ENCODE results near the gene LRRC61. TPM values are rescaled to one million over a fixed set of nuclear protein-coding genes. Genes with fewer than 3 reads are reported as not detected.

The LRRC61 gene
- polyA plus RNA-seq, 1 donor (not counting 4 experiments of a cell fraction or from before 2014, with no cell fraction given), result 1.0 TPM

DNA sequence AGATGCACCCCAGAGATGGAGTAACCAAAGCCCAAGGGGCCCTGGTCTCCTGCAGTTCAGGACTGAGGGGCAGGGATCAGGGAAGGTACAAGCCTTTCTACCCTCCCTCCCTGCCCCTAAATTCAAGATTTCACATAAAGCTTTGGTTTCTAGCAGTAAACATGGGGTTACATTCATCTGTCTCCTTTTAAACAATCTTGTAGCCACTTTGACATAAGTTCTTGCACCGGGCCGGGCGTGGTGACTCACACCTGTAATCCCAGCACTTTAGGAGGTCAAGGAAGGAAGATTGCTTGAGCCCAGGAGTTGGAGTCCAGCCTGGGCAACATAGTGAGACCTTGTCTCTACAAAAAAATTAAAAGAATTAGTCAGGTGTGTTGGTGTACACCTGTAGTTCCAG, 4.2 kb downstream of the LRRC61 start:
- no peak for DNase-seq (ENCODE audit: low read depth, low spot score)
- peaks cover 18% of the 10 kb centered on the region for H3K4me1 ChIP-seq (ENCODE audit: control insufficient read depth, extremely low read depth, insufficient read depth, low read length)
- TF ChIP-seq EZH2 (IDR thresholded peaks at IDR 0.05; ENCODE audit: low read length), result no peak
- TF ChIP-seq CTCF (optimal IDR thresholded peaks at IDR 0.05 in 1 of 3, IDR thresholded peaks at IDR 0.05 in 1 of 3, conservative IDR thresholded peaks at IDR 0.05 in 1 of 3; ENCODE audit: extremely low read depth in 1 of 3, insufficient read depth in 2 of 3, low read length in 3 of 3), result no peak
- H3K79me2 ChIP-seq (ENCODE audit: control insufficient read depth, insufficient read depth, low read length), result no peaks in the 10 kb centered on the region
- no peak overlapping the region for H3K27ac ChIP-seq (ENCODE audit: control insufficient read depth, insufficient read depth, low read length)
- no peaks in the 10 kb centered on the region for H4K20me1 ChIP-seq (ENCODE audit: control insufficient read depth, extremely low read depth, insufficient read depth, low read length)
- H2AFZ ChIP-seq (ENCODE audit: control insufficient read depth, low read length), result no peak overlapping the region
- no peaks in the 10 kb centered on the region for H3K9me3 ChIP-seq (ENCODE audit: control insufficient read depth, low read depth, low read length)
- no peak overlapping the region for H3K4me2 ChIP-seq (ENCODE audit: control insufficient read depth, extremely low read depth, insufficient read depth, low read depth, low read length)
- no peak overlapping the region for H3K9ac ChIP-seq (ENCODE audit: control insufficient read depth, extremely low read depth, insufficient read depth, low read length)
- no peaks in the 10 kb centered on the region for H3K36me3 ChIP-seq (ENCODE audit: control insufficient read depth in 2 of 2, extremely low read depth in 1 of 2, insufficient read depth in 2 of 2, low read length in 2 of 2)
- dilution Hi-C loops (cut with MboI; ENCODE audit: extremely low pct_ligation_motif_present, low sequenced_read_pairs), result no loop called here
- H3K9me1 ChIP-seq (ENCODE audit: control insufficient read depth, extremely low read depth, insufficient read depth, low read length), result no peaks in the 10 kb centered on the region
- H3K27me3 ChIP-seq (ENCODE audit: control insufficient read depth, extremely low read depth, insufficient read depth, low read length), result no peaks in the 10 kb centered on the region
- no peak overlapping the region for H3K4me3 ChIP-seq (ENCODE audit: control insufficient read depth in 2 of 3, extremely low read depth in 1 of 3, insufficient read depth in 2 of 3, low read depth in 1 of 3, low read length in 3 of 3)
- FAIRE-seq, result no peak

- Histone ChIP-seq H3K9ac (ENCODE audit: control insufficient read depth, extremely low read depth, insufficient read depth, low read length) (no peak overlapping the region), H3K4me2 (ENCODE audit: control insufficient read depth, extremely low read depth, insufficient read depth, low read depth, low read length) (no peak overlapping the region), H3K27me3 (ENCODE audit: control insufficient read depth, extremely low read depth, insufficient read depth, low read length) (no peaks in the 10 kb centered on the region), H3K4me3 (ENCODE audit: control insufficient read depth in 2 of 3, extremely low read depth in 1 of 3, insufficient read depth in 2 of 3, low read depth in 1 of 3, low read length in 3 of 3) (no peak overlapping the region), H3K79me2 (ENCODE audit: control insufficient read depth, insufficient read depth, low read length) (no peaks in the 10 kb centered on the region), H2AFZ (ENCODE audit: control insufficient read depth, low read length) (no peak overlapping the region), H4K20me1 (ENCODE audit: control insufficient read depth, extremely low read depth, insufficient read depth, low read length) (no peaks in the 10 kb centered on the region), H3K9me3 (ENCODE audit: control insufficient read depth, low read depth, low read length) (no peaks in the 10 kb centered on the region), H3K27ac (ENCODE audit: control insufficient read depth, insufficient read depth, low read length) (no peak overlapping the region), H3K9me1 (ENCODE audit: control insufficient read depth, extremely low read depth, insufficient read depth, low read length) (no peaks in the 10 kb centered on the region), H3K4me1 (ENCODE audit: control insufficient read depth, extremely low read depth, insufficient read depth, low read length) (no peaks in the 10 kb centered on the region), H3K36me3 (ENCODE audit: control insufficient read depth in 2 of 2, extremely low read depth in 1 of 2, insufficient read depth in 2 of 2, low read length in 2 of 2) (no peaks in the 10 kb centered on the region)
- DNase-seq (ENCODE audit: low read depth, low spot score) (no peak), FAIRE-seq (no peak)
- dilution Hi-C loops (cut with MboI; ENCODE audit: extremely low pct_ligation_motif_present, low sequenced_read_pairs), result no loop called here
- TF ChIP-seq CTCF (optimal IDR thresholded peaks at IDR 0.05 in 1 of 3, IDR thresholded peaks at IDR 0.05 in 1 of 3, conservative IDR thresholded peaks at IDR 0.05 in 1 of 3; ENCODE audit: extremely low read depth in 1 of 3, insufficient read depth in 2 of 3, low read length in 3 of 3) (no peak), EZH2 (IDR thresholded peaks at IDR 0.05; ENCODE audit: low read length) (no peak)
Measured at GRCh38 chr7:150329331-150330120, 6.4 kb downstream of the LRRC61 start.
